HepG2 (cell line): ENCODE data around the gene HIVEP2. TPM values are rescaled to one million over a fixed set of nuclear protein-coding genes. Genes with fewer than 3 reads are reported as not detected.

Experiments used
- ATAC-seq: fragments of 200-7000 bp; cut with Tn5 transposase; 3 replicates; pipeline ENCODE4 v1.9.1; 2020; ENCODE audit warnings: mild to moderate bottlenecking, moderate library complexity
- BruUV-seq: library from RNA; stranded (reverse); fragments of 400-500 nt; replicated peaks from 2 replicates; lab custom pipeline; 2021; lab: Mats Ljungman, UMichigan
- CTCF ChIA-PET: fragments of 300-600 bp; formaldehyde crosslinking; extraction: SDS; loops from one replicate; lab custom pipeline; 2021; ENCODE audit warnings: low total read pairs, inconsistent platforms, low intra/inter-chr PET ratio; lab: Yijun Ruan, JAX
- POLR2A ChIA-PET: fragments of 350-600 bp; sonication (Branson Sonifier 250); formaldehyde crosslinking; loops from one replicate; lab custom pipeline; 2020; ENCODE audit warnings: antibody characterized with exemption, inconsistent platforms; lab: Yijun Ruan, JAX
- DNase-seq: peaks from one replicate; pipeline ENCODE4 v3.0.0-alpha.2; 2015; ENCODE audit warnings: low spot score
- FAIRE-seq: peaks from 3 replicates; lab custom pipeline; 2011; peaks lifted over from hg19 to GRCh38; lab: Jason Lieb, UNC
- H2AFZ ChIP-seq: one replicate; pipeline ENCODE4 v1.6.1; 2011; ENCODE audit warnings: low read length, inconsistent platforms
- H3K27ac ChIP-seq: fragments of 300-600 bp; 3 replicates; pipeline ENCODE4 v1.8.0; 2011; ENCODE audit warnings: mixed run types, mild to moderate bottlenecking, mixed read lengths, low read length, inconsistent platforms; ENCODE audit not compliant: insufficient read depth; ENCODE audit errors: extremely low read length
- H3K27me3 ChIP-seq, 2 experiments: fragments of 200-600 bp in 1 of 2; 2 replicates in 1 of 2; 3 replicates in 1 of 2; pipeline versions ENCODE4 v1.6.0 to v1.8.0; 2011; ENCODE audit warnings: low read length in 2 of 2, mild to moderate bottlenecking in 2 of 2, moderate library complexity in 2 of 2, inconsistent platforms in 1 of 2; ENCODE audit not compliant: insufficient read depth in 2 of 2, control insufficient read depth in 1 of 2
- H3K36me3 ChIP-seq, 2 experiments: fragments of 200-600 bp in 1 of 2; replicated peaks in 1 of 2; 2 replicates in 1 of 2; 3 replicates in 1 of 2; pipeline versions ENCODE4 v1.5.1 to v1.8.0; 2011; ENCODE audit warnings: low read length in 2 of 2, inconsistent platforms in 1 of 2; ENCODE audit not compliant: insufficient read depth in 2 of 2, control insufficient read depth in 1 of 2
- H3K4me1 ChIP-seq: 2 replicates; pipeline ENCODE4 v1.5.1; 2012; ENCODE audit warnings: low read length, inconsistent platforms; ENCODE audit not compliant: insufficient read depth
- H3K4me2 ChIP-seq: 2 replicates; pipeline ENCODE4 v1.6.0; 2011; ENCODE audit warnings: low read depth, low read length, inconsistent platforms
- H3K4me3 ChIP-seq, 3 experiments: fragments of 200-600 bp in 1 of 3; sonication (generic), shearing (Covaris generic) in 1 of 3; replicated peaks in 1 of 3; 2 replicates each; pipeline ENCODE4 v1.5.1; 2011 to 2016; ENCODE audit warnings: low read length in 3 of 3, inconsistent platforms in 2 of 3, low read depth in 2 of 3, mild to moderate bottlenecking in 2 of 3, control low read depth in 1 of 3, mixed read lengths in 1 of 3; ENCODE audit not compliant: insufficient read depth in 1 of 3
- H3K79me2 ChIP-seq: one replicate; pipeline ENCODE4 v1.6.1; 2011; ENCODE audit warnings: low read length, inconsistent platforms; ENCODE audit not compliant: insufficient read depth
- H3K9ac ChIP-seq: 2 replicates; pipeline ENCODE4 v1.6.0; 2011; ENCODE audit warnings: mild to moderate bottlenecking, low read depth, low read length, inconsistent platforms; ENCODE audit not compliant: insufficient read depth
- H3K9me3 ChIP-seq: 2 replicates; pipeline ENCODE4 v1.5.1; 2012; ENCODE audit warnings: mild to moderate bottlenecking, low read length
- H4K20me1 ChIP-seq: 2 replicates; pipeline ENCODE4 v1.6.0; 2011; ENCODE audit warnings: inconsistent platforms, mild to moderate bottlenecking, low read length, moderate library complexity; ENCODE audit not compliant: insufficient read depth
- BRCA1 ChIP-seq: sonication (generic); formaldehyde crosslinking; IDR thresholded peaks from 2 replicates; pipeline ENCODE4 v1.4.0; 2020; ENCODE audit warnings: missing genetic modification reagents
- CC2D1A ChIP-seq: sonication (generic); formaldehyde crosslinking; IDR thresholded peaks from 2 replicates; pipeline ENCODE4 v1.8.1; 2023; ENCODE audit warnings: mild to moderate bottlenecking, missing genetic modification reagents
- EED ChIP-seq: sonication (generic); formaldehyde crosslinking; IDR thresholded peaks from 2 replicates; pipeline ENCODE4 v1.5.0; 2020; ENCODE audit warnings: mild to moderate bottlenecking, missing genetic modification reagents
- ERF ChIP-seq: IDR thresholded peaks from 2 replicates; pipeline ENCODE4 v1.6.1; 2018; ENCODE audit warnings: missing biosample characterization, missing genetic modification reagents
- HMGXB3 ChIP-seq: sonication (generic); formaldehyde crosslinking; IDR thresholded peaks from 2 replicates; pipeline ENCODE4 v1.4.0; 2020; ENCODE audit warnings: missing genetic modification reagents, borderline replicate concordance
- HNF1B ChIP-seq: sonication (generic); formaldehyde crosslinking; IDR thresholded peaks from 2 replicates; pipeline ENCODE4 v1.5.1; 2020; ENCODE audit warnings: mild to moderate bottlenecking, moderate library complexity, missing genetic modification reagents
- NFIC ChIP-seq: IDR thresholded peaks from 2 replicates; pipeline ENCODE4 v1.6.1; 2012; ENCODE audit warnings: mild to moderate bottlenecking, low read length, inconsistent platforms
- PAF1 ChIP-seq: IDR thresholded peaks from 2 replicates; pipeline ENCODE4 v1.6.1; 2016; ENCODE audit warnings: missing genetic modification reagents, missing compliant biosample characterization
- RARG ChIP-seq: sonication (generic); formaldehyde crosslinking; IDR thresholded peaks from 2 replicates; pipeline ENCODE4 v1.4.0; 2020; ENCODE audit warnings: low read depth, mild to moderate bottlenecking, missing genetic modification reagents
- RBAK ChIP-seq: sonication (generic); formaldehyde crosslinking; IDR thresholded peaks from 2 replicates; pipeline ENCODE4 v1.5.1; 2020; ENCODE audit warnings: mild to moderate bottlenecking, missing genetic modification reagents
- RXRB ChIP-seq: IDR thresholded peaks from 2 replicates; pipeline ENCODE4 v1.6.1; 2016; ENCODE audit warnings: borderline replicate concordance, missing genetic modification reagents, missing compliant biosample characterization
- TARDBP ChIP-seq: sonication (generic); formaldehyde crosslinking; IDR thresholded peaks from 2 replicates; pipeline ENCODE4 v1.8.0; 2022; ENCODE audit warnings: mild to moderate bottlenecking, missing genetic modification reagents
- ZNF10 ChIP-seq: sonication (generic); formaldehyde crosslinking; IDR thresholded peaks from 2 replicates; pipeline ENCODE4 v1.4.0; 2020; ENCODE audit warnings: mild to moderate bottlenecking, low read depth, missing genetic modification reagents, borderline replicate concordance
- ZNF224 ChIP-seq: sonication (generic); formaldehyde crosslinking; IDR thresholded peaks from 2 replicates; pipeline ENCODE4 v1.5.0; 2020; ENCODE audit warnings: mild to moderate bottlenecking, missing genetic modification reagents
- ZNF432 ChIP-seq: sonication (generic); formaldehyde crosslinking; IDR thresholded peaks from 2 replicates; pipeline ENCODE4 v1.5.0; 2020; ENCODE audit warnings: missing genetic modification reagents, mild to moderate bottlenecking, borderline replicate concordance
- ZSCAN9 ChIP-seq: IDR thresholded peaks from 2 replicates; pipeline ENCODE4 v1.6.1; 2016; ENCODE audit warnings: borderline replicate concordance
- WGBS: methylation state at CpG from one replicate; pipeline ENCODE4 v1.1.6; 2017; ENCODE audit warnings: low lambda C conversion rate; 5-methylcytosine and 5-hydroxymethylcytosine counted together
- in situ Hi-C: cut with HindIII; loops from 2 replicates; pipeline ENCODE4 v1.10.0; 2017; ENCODE audit warnings: low pct_unique_long_range_greater_than_20kb; ENCODE audit not compliant: extremely low pct_ligation_motif_present
- intact Hi-C: fragments of 100-400 bp; cut with micrococcal nuclease; formaldehyde crosslinking; loops from one replicate; pipeline ENCODE4 v1.10.0; 2022; ENCODE audit not compliant: unreplicated experiment
- polyA plus RNA-seq, 8 experiments: library from polyadenylated mRNA; depleted of rRNA in 3 of 8; stranded (reverse) in 7 of 8; unstranded in 1 of 8; fragments of >200 nt; fragmentation: Illumina TruSeq in 4 of 8; extraction: Trizol in 4 of 8; gene quantifications; 2 replicates each; pipeline versions ENCODE4 v1.2.1 to v1.2.3, GENCODE V29; 2011 to 2016; ENCODE audit warnings: low read depth in 4 of 8, missing spikeins in 1 of 8, mixed read lengths in 1 of 8; ENCODE audit not compliant: insufficient read depth in 1 of 8
- total RNA-seq, 5 experiments: library from RNA; depleted of rRNA; stranded (reverse); fragments of >200 nt; fragmentation: Illumina TruSeq; extraction: Trizol; gene quantifications; 2 replicates each; pipeline ENCODE4 v1.2.3, GENCODE V29; 2016; ENCODE audit warnings: low read depth in 1 of 5
- TF ChIP-seq, protein P1 (sequence below): IDR thresholded peaks from 2 replicates; pipeline ENCODE4 v1.6.1; 2016; ENCODE audit warnings: mild to moderate bottlenecking, missing biosample characterization, missing genetic modification reagents
- TF ChIP-seq, protein P2 (sequence below): sonication (generic); formaldehyde crosslinking; IDR thresholded peaks from 2 replicates; pipeline ENCODE4 v1.8.1; 2023; ENCODE audit warnings: mild to moderate bottlenecking, inconsistent platforms, moderate library complexity, missing genetic modification reagents, borderline replicate concordance

HIVEP2 gene
- total and polyA plus RNA-seq, 2 of the 13 experiments (the other 11 are each of a cell fraction or from before 2014, with no cell fraction given) = 3.4 to 12.9 TPM

DNA sequence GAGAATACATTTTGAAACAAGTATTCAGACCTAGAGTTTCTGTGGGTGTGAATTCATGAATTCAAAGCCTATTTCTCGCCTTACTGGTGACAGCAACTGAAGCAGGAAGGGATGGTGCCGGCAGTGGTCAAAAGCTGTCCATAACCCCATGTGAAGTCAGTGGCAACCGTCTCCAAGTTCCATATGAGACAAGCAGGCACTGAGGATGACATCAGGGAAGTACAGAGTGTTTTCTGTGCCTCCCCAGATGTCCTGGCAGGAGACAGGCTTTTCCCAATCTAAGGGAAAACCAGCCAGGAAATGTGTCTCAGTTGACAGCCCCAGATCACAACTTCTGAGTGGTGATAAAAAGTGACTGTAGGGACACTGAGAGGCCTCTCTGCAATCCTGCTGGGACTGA, 66.6 kb downstream of the HIVEP2 start:
- no TSS peak for BruUV-seq
- ATAC-seq (no peak), DNase-seq (no peak), FAIRE-seq (no peak)
- Histone ChIP-seq H3K9ac (no peak overlapping the region), H3K27ac (no peak overlapping the region), H4K20me1 (peaks cover 9% of the 10 kb centered on the region; the same call in 1 of the 2 replicates), H3K79me2 (no peaks in the 10 kb centered on the region), H3K4me1 (peaks cover 9% of the 10 kb centered on the region), H3K27me3 (no peaks in the 10 kb centered on the region), H3K4me2 (no peak overlapping the region), H3K4me3 (no peak overlapping the region), H2AFZ (no peak overlapping the region), H3K36me3 (no peaks in the 10 kb centered on the region), H3K9me3 (no peaks in the 10 kb centered on the region)
- intact Hi-C loops (no loop called here), in situ Hi-C loops (no loop called here)
- TF ChIP-seq, protein P1, sequence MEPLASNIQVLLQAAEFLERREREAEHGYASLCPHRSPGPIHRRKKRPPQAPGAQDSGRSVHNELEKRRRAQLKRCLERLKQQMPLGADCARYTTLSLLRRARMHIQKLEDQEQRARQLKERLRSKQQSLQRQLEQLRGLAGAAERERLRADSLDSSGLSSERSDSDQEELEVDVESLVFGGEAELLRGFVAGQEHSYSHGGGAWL (CRISPR knock-in tag) = no peak
- TF ChIP-seq, protein P2, sequence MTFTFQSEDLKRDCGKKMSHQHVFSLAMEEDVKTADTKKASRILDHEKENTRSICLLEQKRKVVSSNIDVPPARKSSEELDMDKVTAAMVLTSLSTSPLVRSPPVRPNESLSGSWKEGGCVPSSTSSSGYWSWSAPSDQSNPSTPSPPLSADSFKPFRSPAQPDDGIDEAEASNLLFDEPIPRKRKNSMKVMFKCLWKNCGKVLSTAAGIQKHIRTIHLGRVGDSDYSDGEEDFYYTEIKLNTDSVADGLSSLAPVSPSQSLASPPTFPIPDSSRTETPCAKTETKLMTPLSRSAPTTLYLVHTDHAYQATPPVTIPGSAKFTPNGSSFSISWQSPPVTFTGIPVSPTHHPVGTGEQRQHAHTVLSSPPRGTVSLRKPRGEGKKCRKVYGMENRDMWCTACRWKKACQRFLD (CRISPR knock-in tag) = no peak
- TF ChIP-seq NFIC = no peak
- no peak for TF ChIP-seq TARDBP (CRISPR knock-in tag)
- TF ChIP-seq CC2D1A = no peak
- no peak for TF ChIP-seq HNF1B (CRISPR knock-in tag)
- TF ChIP-seq ZNF10 (CRISPR knock-in tag) = no peak
- no peak for TF ChIP-seq ZNF432
- no peak for TF ChIP-seq ZNF224 (CRISPR knock-in tag)
- no peak for TF ChIP-seq ZSCAN9
- TF ChIP-seq RBAK (CRISPR knock-in tag) = no peak
- no peak for TF ChIP-seq RXRB
- TF ChIP-seq EED (CRISPR knock-in tag) = no peak
- TF ChIP-seq RARG = no peak
- TF ChIP-seq PAF1 (CRISPR knock-in tag) = no peak
- TF ChIP-seq ERF (CRISPR knock-in tag) = no peak
- TF ChIP-seq BRCA1 (CRISPR knock-in tag) = no peak
- no peak for TF ChIP-seq HMGXB3 (CRISPR knock-in tag)
- CTCF ChIA-PET = no interaction called here
- POLR2A ChIA-PET = no interaction called here
- 100% methylated on average over 3 of the region's 3 CpGs for WGBS
